GM23248 (cell line): Measurements from ENCODE around the gene MEI4. TPM values are rescaled to one million over a fixed set of nuclear protein-coding genes. Genes with fewer than 3 reads are reported as not detected.
A peak's percentile ranks its signal among the peaks of the same experiment; 100 is the strongest.

Experiments used
- DNase-seq: peaks from one replicate; pipeline ENCODE4 v3.0.0-alpha.2; 2015
- H2AFZ ChIP-seq: fragments of 200-600 bp; sonication (generic); 2 replicates; pipeline ENCODE4 v1.6.1; 2016; ENCODE audit warnings: antibody characterized with exemption
- H3F3A ChIP-seq: fragments of 200-600 bp; sonication (generic); 2 replicates; pipeline ENCODE4 v1.6.1; 2016; ENCODE audit warnings: mild to moderate bottlenecking, antibody characterized with exemption, mixed run types; ENCODE audit not compliant: insufficient read depth
- H3K27ac ChIP-seq: fragments of 200-600 bp; sonication (generic); 2 replicates; pipeline ENCODE4 v1.5.1; 2016; ENCODE audit warnings: mild to moderate bottlenecking
- H3K27me3 ChIP-seq: fragments of 200-600 bp; sonication (generic); replicated peaks from 2 replicates; pipeline ENCODE4 v1.6.1; 2016; ENCODE audit warnings: mild to moderate bottlenecking; ENCODE audit not compliant: insufficient read depth
- H3K36me3 ChIP-seq: fragments of 200-600 bp; sonication (generic); 2 replicates; pipeline ENCODE4 v1.6.1; 2016; ENCODE audit warnings: low read depth, mild to moderate bottlenecking
- H3K4me1 ChIP-seq: fragments of 200-600 bp; sonication (generic); 2 replicates; pipeline ENCODE4 v1.6.1; 2016; ENCODE audit warnings: mild to moderate bottlenecking; ENCODE audit not compliant: insufficient read depth
- H3K4me2 ChIP-seq: fragments of 200-600 bp; sonication (generic); one replicate; pipeline ENCODE4 v1.6.1; 2016; ENCODE audit warnings: mild to moderate bottlenecking; ENCODE audit not compliant: unreplicated experiment
- H3K4me3 ChIP-seq: fragments of 200-600 bp; sonication (generic); 2 replicates; pipeline ENCODE4 v1.5.1; 2016; ENCODE audit warnings: mild to moderate bottlenecking
- H3K79me2 ChIP-seq: fragments of 200-600 bp; sonication (generic); 2 replicates; pipeline ENCODE4 v1.6.1; 2016; ENCODE audit warnings: mild to moderate bottlenecking; ENCODE audit not compliant: insufficient read depth
- H3K9ac ChIP-seq: fragments of 200-600 bp; sonication (generic); 2 replicates; pipeline ENCODE4 v1.6.1; 2016; ENCODE audit warnings: mild to moderate bottlenecking
- H3K9me2 ChIP-seq: fragments of 200-600 bp; sonication (generic); 2 replicates; pipeline ENCODE4 v1.6.1; 2016; ENCODE audit warnings: mixed run types, mild to moderate bottlenecking, moderate library complexity; ENCODE audit not compliant: insufficient read depth
- H3K9me3 ChIP-seq: fragments of 200-600 bp; sonication (generic); one replicate; pipeline ENCODE4 v1.6.1; 2017; ENCODE audit warnings: low read depth
- H4K20me1 ChIP-seq: fragments of 200-600 bp; sonication (generic); 2 replicates; pipeline ENCODE4 v1.6.0; 2016; ENCODE audit not compliant: insufficient read depth
- EZH2 ChIP-seq: fragments of 200-600 bp; sonication (generic); IDR thresholded peaks from 2 replicates; pipeline ENCODE4 v1.6.1; 2018; ENCODE audit warnings: antibody characterized with exemption, mild to moderate bottlenecking; ENCODE audit not compliant: insufficient read depth, poor library complexity, severe bottlenecking
- EZH2phosphoT487 ChIP-seq: fragments of 200-600 bp; sonication (generic); IDR thresholded peaks from 2 replicates; pipeline ENCODE4 v1.6.1; 2018; ENCODE audit warnings: antibody characterized with exemption, moderate library complexity, mild to moderate bottlenecking, low read depth; ENCODE audit not compliant: insufficient read depth
- WGBS, 2 experiments: methylation state at CpG; one replicate each; pipeline ENCODE4 v1.1.6; 2015 to 2017; ENCODE audit warnings: low lambda C conversion rate in 2 of 2, low coverage in 1 of 2; ENCODE audit errors: missing lambda C conversion rate in 2 of 2; 5-methylcytosine and 5-hydroxymethylcytosine counted together
- in situ Hi-C: fragments of 300-500 bp; cut with MboI; formaldehyde crosslinking; loops from 2 replicates; pipeline ENCODE4 v1.15.0; 2020
- polyA plus RNA-seq: library from polyadenylated mRNA; unstranded; fragments of >200 nt; fragmentation: Nextera tagmentation; extraction: Ambion mirVana; gene quantifications from 2 replicates; pipeline ENCODE4 v1.2.1, GENCODE V29; 2016
- total RNA-seq: library from RNA; depleted of rRNA; stranded (reverse); fragments of >200 nt; shearing (Covaris generic); gene quantifications from 2 replicates; pipeline ENCODE4 v1.2.3, GENCODE V29; 2014

MEI4 gene
- total and polyA plus RNA-seq, 2 experiments from 2014 or later: 0.04 TPM; not detected in 1

- Histone ChIP-seq H3K36me3 (no peaks in the 10 kb centered on the region), H3K9me2 (no peaks in the 10 kb centered on the region), H4K20me1 (no peaks in the 10 kb centered on the region), H3K4me1 (no peaks in the 10 kb centered on the region), H3K4me2 (no peak overlapping the region), H3K27me3 (no peaks in the 10 kb centered on the region), H3F3A (no peaks in the 10 kb centered on the region), H2AFZ (no peak overlapping the region), H3K79me2 (no peaks in the 10 kb centered on the region), H3K4me3 (no peak overlapping the region), H3K9ac (no peak overlapping the region), H3K27ac (no peak overlapping the region), H3K9me3 (no peaks in the 10 kb centered on the region)
- TF ChIP-seq EZH2phosphoT487 (no peak), EZH2 (no peak)
- 0 to 6% methylated on average over 1 of the region's 1 CpG for WGBS, 2 experiments
- peak; percentile 6 for DNase-seq
- in situ Hi-C loops: no loop called here
Observed at GRCh38 chr6:77620278-77620882, 32.5 kb upstream of the MEI4 start.

GRCh38 chr6:77624515-77624914 is 28.3 kb upstream of the MEI4 start:
- 43 to 50% methylated on average over 5 of the region's 5 CpGs for WGBS, 2 experiments
- in situ Hi-C loops: no loop called here

GRCh38 chr6:77626426-77626825 is 26.4 kb upstream of the MEI4 start:
- Histone ChIP-seq H3F3A (no peaks in the 10 kb centered on the region), H3K36me3 (no peaks in the 10 kb centered on the region), H3K4me1 (no peaks in the 10 kb centered on the region)

More at GRCh38 chr6:77624515-77624914, 28.3 kb upstream of the MEI4 start:
- H3K27ac ChIP-seq: no peak overlapping the region
- H3K4me1 ChIP-seq: no peaks in the 10 kb centered on the region
- H3K9me2 ChIP-seq: no peaks in the 10 kb centered on the region
- no peak overlapping the region for H3K9ac ChIP-seq
- DNase-seq: no peak
- TF ChIP-seq EZH2: no peak
- TF ChIP-seq EZH2phosphoT487: no peak
- H3F3A ChIP-seq: no peaks in the 10 kb centered on the region
- H3K79me2 ChIP-seq: no peaks in the 10 kb centered on the region
- H3K36me3 ChIP-seq: no peaks in the 10 kb centered on the region
- no peaks in the 10 kb centered on the region for H4K20me1 ChIP-seq
- H3K4me2 ChIP-seq: no peak overlapping the region
- H3K9me3 ChIP-seq: no peaks in the 10 kb centered on the region
- no peaks in the 10 kb centered on the region for H3K27me3 ChIP-seq
- H2AFZ ChIP-seq: no peak overlapping the region
- no peak overlapping the region for H3K4me3 ChIP-seq

GRCh38 chr6:77630014-77630413 is 22.8 kb upstream of the MEI4 start:
- H2AFZ ChIP-seq: no peak overlapping the region
- H3K9me3 ChIP-seq: no peaks in the 10 kb centered on the region
- H3F3A ChIP-seq: no peaks in the 10 kb centered on the region
- no peak overlapping the region for H3K9ac ChIP-seq
- H4K20me1 ChIP-seq: no peaks in the 10 kb centered on the region
- DNase-seq: no peak
- no peaks in the 10 kb centered on the region for H3K9me2 ChIP-seq
- 9 to 11% methylated on average over 2 of the region's 2 CpGs for WGBS, 2 experiments
- no peak overlapping the region for H3K27ac ChIP-seq
- no peaks in the 10 kb centered on the region for H3K27me3 ChIP-seq
- no peak overlapping the region for H3K4me3 ChIP-seq
- in situ Hi-C loops: no loop called here
- H3K79me2 ChIP-seq: no peaks in the 10 kb centered on the region
- H3K36me3 ChIP-seq: no peaks in the 10 kb centered on the region
- H3K4me2 ChIP-seq: no peak overlapping the region
- H3K4me1 ChIP-seq: no peaks in the 10 kb centered on the region
- TF ChIP-seq EZH2phosphoT487 (no peak), EZH2 (no peak)

More at GRCh38 chr6:77626426-77626825, 26.4 kb upstream of the MEI4 start:
- Histone ChIP-seq H2AFZ (no peak overlapping the region), H3K79me2 (no peaks in the 10 kb centered on the region), H3K4me2 (no peak overlapping the region), H3K4me3 (no peak overlapping the region), H3K27me3 (no peaks in the 10 kb centered on the region), H3K9me2 (no peaks in the 10 kb centered on the region), H3K27ac (no peak overlapping the region), H3K9me3 (no peaks in the 10 kb centered on the region), H3K9ac (no peak overlapping the region), H4K20me1 (no peaks in the 10 kb centered on the region)
- DNase-seq: peak; percentile 5
- in situ Hi-C loops: no loop called here
- no peak for TF ChIP-seq EZH2
- TF ChIP-seq EZH2phosphoT487: no peak
- 3 to 8% methylated on average over 1 of the region's 1 CpG for whole genome bisulfite sequencing, 2 experiments
